Activated CD4-positive, alpha-beta T cell treated with anti-CD3 and anti-CD28 coated beads for 48 hours (primary cell): ENCODE results near the gene PARP15.
"Not testable (repeated sequence)": the region's sequence is repeated elsewhere in the genome, so short reads cannot be mapped to it uniquely, and the experiment has no call there.

Experiments
- DNase-seq: peaks from one replicate; pipeline ENCODE4 v3.0.0-alpha.2; 2020

Gene PARP15

GRCh38 chr3:122671553-122671952 is 94.1 kb downstream of the PARP15 start:
- no peak for DNase-seq

GRCh38 chr3:122674339-122674738 is 96.9 kb downstream of the PARP15 start:
- DNase-seq, result no peak

- DNase-seq, result no peak
These were observed 99.3 kb downstream of the PARP15 start for GRCh38 chr3:122676759-122677158.

GRCh38 chr3:122677216-122677615 is 99.8 kb downstream of the PARP15 start:
- DNase-seq, result no peak

- DNase-seq, result no peak
These were observed 101.1 kb downstream of the PARP15 start for GRCh38 chr3:122678506-122678905.

GRCh38 chr3:122679085-122679881 is 101.8 kb downstream of the PARP15 start:
- peak; percentile 89 for DNase-seq

GRCh38 chr3:122679882-122680474 is 102.5 kb downstream of the PARP15 start:
- DNase-seq, result peak; percentile 14

- peak; percentile 71 for DNase-seq
These were observed 103.2 kb downstream of the PARP15 start, which contains the start of gene PARP14 for GRCh38 chr3:122680475-122681283. Gene PARP14, plus strand, starts transcription at chr3:122680839. Its CDS starts 45 bp downstream, at chr3:122680884.

- no peak for DNase-seq
These were observed 104.0 kb downstream of the PARP15 start for GRCh38 chr3:122681284-122681973.

GRCh38 chr3:122681974-122682409 is 104.5 kb downstream of the PARP15 start:
- no peak for DNase-seq

GRCh38 chr3:122682778-122683411 is 105.4 kb downstream of the PARP15 start:
- DNase-seq, result not testable (repeated sequence)

- no peak for DNase-seq
These were observed 109.8 kb downstream of the PARP15 start for GRCh38 chr3:122687298-122687697.
